WI38 (cell line): ENCODE measurements around the gene NGLY1.

Source experiments
- H3K4me3 ChIP-seq: 2 replicates; pipeline ENCODE4 v1.5.1; 2011; ENCODE audit warnings: low read depth, mild to moderate bottlenecking, control low read depth, low read length
- TF ChIP-seq, protein P1 (sequence below): IDR thresholded peaks from 2 replicates; pipeline ENCODE4 v1.5.1; 2012; ENCODE audit warnings: low read depth, mild to moderate bottlenecking, control low read depth, low read length

NGLY1 gene

DNA sequence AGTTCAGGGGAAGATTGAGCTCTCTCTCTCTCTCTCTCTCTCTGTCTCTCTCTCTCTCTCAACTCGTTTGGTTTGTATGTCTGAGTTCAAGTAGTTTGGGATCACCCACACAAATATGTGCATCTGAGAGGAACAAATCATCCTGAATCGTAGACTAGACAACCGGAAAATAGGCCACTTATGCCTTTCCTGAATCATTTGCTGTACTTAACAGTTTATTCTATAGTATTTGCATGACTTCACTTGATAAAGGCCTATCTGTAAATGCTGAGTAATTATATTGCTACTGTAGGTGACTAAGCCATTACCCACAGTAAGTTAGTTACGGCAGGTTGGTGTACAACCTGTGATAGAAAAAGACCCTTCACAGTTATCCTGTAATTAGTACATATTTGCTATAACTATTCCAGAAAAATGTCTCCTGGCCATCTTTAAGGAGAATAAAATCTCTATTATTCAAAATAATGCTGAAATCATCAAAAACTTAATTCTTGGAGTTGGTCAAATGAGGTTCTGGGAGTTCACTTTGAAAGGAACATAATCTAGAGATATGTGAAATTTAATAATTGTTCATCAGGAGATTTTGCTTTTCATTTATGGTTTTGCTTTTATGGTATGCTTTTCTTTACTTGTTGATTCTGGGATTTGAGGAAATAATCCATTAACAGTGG, 37.7 kb upstream of the NGLY1 start:
- TF ChIP-seq, protein P1, sequence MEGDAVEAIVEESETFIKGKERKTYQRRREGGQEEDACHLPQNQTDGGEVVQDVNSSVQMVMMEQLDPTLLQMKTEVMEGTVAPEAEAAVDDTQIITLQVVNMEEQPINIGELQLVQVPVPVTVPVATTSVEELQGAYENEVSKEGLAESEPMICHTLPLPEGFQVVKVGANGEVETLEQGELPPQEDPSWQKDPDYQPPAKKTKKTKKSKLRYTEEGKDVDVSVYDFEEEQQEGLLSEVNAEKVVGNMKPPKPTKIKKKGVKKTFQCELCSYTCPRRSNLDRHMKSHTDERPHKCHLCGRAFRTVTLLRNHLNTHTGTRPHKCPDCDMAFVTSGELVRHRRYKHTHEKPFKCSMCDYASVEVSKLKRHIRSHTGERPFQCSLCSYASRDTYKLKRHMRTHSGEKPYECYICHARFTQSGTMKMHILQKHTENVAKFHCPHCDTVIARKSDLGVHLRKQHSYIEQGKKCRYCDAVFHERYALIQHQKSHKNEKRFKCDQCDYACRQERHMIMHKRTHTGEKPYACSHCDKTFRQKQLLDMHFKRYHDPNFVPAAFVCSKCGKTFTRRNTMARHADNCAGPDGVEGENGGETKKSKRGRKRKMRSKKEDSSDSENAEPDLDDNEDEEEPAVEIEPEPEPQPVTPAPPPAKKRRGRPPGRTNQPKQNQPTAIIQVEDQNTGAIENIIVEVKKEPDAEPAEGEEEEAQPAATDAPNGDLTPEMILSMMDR = no peak
- H3K4me3 ChIP-seq = no peak overlapping the region

GRCh38 chr3:25820366-25820765, 37.1 kb upstream of the NGLY1 start:
- TF ChIP-seq, protein P1 = no peak
- H3K4me3 ChIP-seq = no peak overlapping the region

DNA sequence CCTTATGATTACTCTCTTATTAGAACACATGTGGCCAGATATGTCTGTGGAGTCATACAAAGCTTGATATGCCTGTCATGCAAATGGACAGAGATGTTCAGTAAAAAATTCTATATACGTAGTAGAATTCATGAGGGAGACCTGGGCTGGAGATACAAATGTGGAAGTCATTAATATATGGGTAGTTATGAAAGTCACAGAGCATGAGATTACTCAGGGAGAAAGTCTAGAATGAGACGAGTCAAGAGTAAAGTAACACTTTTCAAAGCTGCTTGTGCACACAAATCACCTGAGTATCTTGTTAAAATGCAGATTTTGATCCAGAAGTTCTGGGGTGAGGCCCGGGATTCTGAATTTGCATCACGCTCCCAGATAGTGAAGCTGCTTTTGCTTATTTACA, 35.1 kb upstream of the NGLY1 start:
- H3K4me3 ChIP-seq = no peak overlapping the region
- TF ChIP-seq, protein P1 = no peak

- no peak overlapping the region for H3K4me3 ChIP-seq
- TF ChIP-seq, protein P1 = no peak
Observed at GRCh38 chr3:25817638-25818037, 34.4 kb upstream of the NGLY1 start.

DNA sequence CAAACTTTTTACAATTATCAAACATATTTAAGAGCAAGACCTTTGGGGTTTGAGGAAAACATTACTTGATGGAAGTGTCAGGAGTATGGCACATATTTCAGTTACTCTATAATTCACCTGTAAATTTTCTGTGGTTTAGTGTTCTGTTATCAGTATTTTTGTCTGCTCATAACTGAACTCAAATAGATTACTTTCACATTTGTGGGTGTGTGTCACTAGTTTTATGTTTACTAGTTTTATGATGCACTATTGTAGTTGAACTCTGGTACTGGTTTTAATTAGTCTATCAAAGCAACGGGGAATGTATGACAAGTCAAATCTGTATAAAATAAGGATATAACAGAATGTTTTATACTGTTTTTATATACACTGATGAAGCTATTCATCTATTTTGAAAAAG, 33.9 kb upstream of the NGLY1 start:
- TF ChIP-seq, protein P1 = no peak
- H3K4me3 ChIP-seq = no peak overlapping the region

DNA sequence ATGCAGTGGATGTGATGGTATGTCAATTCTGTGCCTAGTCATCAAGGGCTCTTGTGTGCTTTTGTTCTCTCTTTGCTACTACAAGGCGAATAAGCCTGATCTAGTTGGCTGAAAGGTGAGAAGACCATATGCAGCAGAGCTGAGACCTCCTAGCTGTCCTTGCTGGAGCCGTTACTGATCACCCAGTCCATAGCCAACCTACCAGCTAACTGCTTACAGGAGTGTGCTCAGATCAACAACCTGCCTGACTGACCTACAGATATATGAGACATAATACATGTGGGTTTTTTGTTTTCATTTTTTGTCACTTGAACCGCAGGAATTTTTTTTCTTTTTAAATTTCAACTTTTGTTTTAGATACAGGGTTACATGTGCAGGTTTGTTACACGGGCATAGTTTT, 29.4 kb upstream of the NGLY1 start:
- H3K4me3 ChIP-seq = no peak overlapping the region
- TF ChIP-seq, protein P1 = no peak

- TF ChIP-seq, protein P1 = no peak
- no peak overlapping the region for H3K4me3 ChIP-seq
Observed at GRCh38 chr3:25804676-25805075, 21.4 kb upstream of the NGLY1 start.
